Erythroblast (primary cell): ENCODE data around the gene PRSS36.
"Not testable (repeated sequence)": the region's sequence is repeated elsewhere in the genome, so short reads cannot be mapped to it uniquely, and the experiment has no call there.

ENCODE experiments used
- DNase-seq, 2 experiments: peaks; one replicate each; lab custom pipeline; 2025; lab: John Stamatoyannopoulos, UW
- GATA1 ChIP-seq: IDR thresholded peaks from 2 replicates; pipeline ENCODE4 v1.6.1; 2011; ENCODE audit warnings: low read depth, mild to moderate bottlenecking, control low read depth, low read length, moderate library complexity
- POLR2A ChIP-seq: IDR thresholded peaks from 2 replicates; pipeline ENCODE4 v1.6.1; 2011; ENCODE audit warnings: mild to moderate bottlenecking, low read length

Gene PRSS36

GRCh38 chr16:31149894-31150890 lies at the start of gene PRSS36:
TSS of gene PRSS36 (minus strand) at chr16:31150066. CDS start at chr16:31150035, 31 bp downstream.
- TF ChIP-seq POLR2A, result no peak
- TF ChIP-seq GATA1, result no peak

GRCh38 chr16:31199430-31200041 lies 49.7 kb upstream of the PRSS36 start:
- TF ChIP-seq POLR2A (no peak), GATA1 (no peak)
- no peak for DNase-seq

More at GRCh38 chr16:31149894-31150890, at the start of gene PRSS36:
- no peak for DNase-seq

GRCh38 chr16:31198207-31198882 lies 48.5 kb upstream of the PRSS36 start:
- DNase-seq, result no peak
- no peak for TF ChIP-seq GATA1
- no peak for TF ChIP-seq POLR2A

GRCh38 chr16:31196324-31197088 lies 46.6 kb upstream of the PRSS36 start:
- no peak for DNase-seq
- no peak for TF ChIP-seq GATA1
- TF ChIP-seq POLR2A, result no peak

- DNase-seq, result not testable (repeated sequence)
Observed at GRCh38 chr16:31195861-31196260, 46.0 kb upstream of the PRSS36 start.

GRCh38 chr16:31194898-31195297 lies 45.0 kb upstream of the PRSS36 start:
- TF ChIP-seq GATA1 (no peak), POLR2A (no peak)

GRCh38 chr16:31193874-31194273 lies 44.0 kb upstream of the PRSS36 start:
- no peak for DNase-seq
- TF ChIP-seq POLR2A (no peak), GATA1 (no peak)

More at GRCh38 chr16:31194898-31195297, 45.0 kb upstream of the PRSS36 start:
- DNase-seq, result no peak

- no peak for TF ChIP-seq GATA1
- TF ChIP-seq POLR2A, result no peak
- no peak for DNase-seq
Observed at GRCh38 chr16:31192856-31193642, 43.2 kb upstream of the PRSS36 start.

- TF ChIP-seq GATA1, result no peak
- no peak for TF ChIP-seq POLR2A
- no peak for DNase-seq
Observed at GRCh38 chr16:31191697-31192428, 42.0 kb upstream of the PRSS36 start.

- no peak for DNase-seq
- no peak for TF ChIP-seq GATA1
Observed at GRCh38 chr16:31190818-31191444, 41.1 kb upstream of the PRSS36 start.

- DNase-seq, result no peak
- TF ChIP-seq POLR2A (no peak), GATA1 (no peak)
Observed at GRCh38 chr16:31190061-31190460, 40.2 kb upstream of the PRSS36 start.
